Eye (tissue), 1 donor: ENCODE measurements around the gene KATNAL1.

ENCODE experiments used
- DNase-seq: peaks from one replicate; pipeline ENCODE4 v3.0.0-alpha.2; 2015

Gene KATNAL1

GRCh38 chr13:30332456-30333143, 25.2 kb upstream of the KATNAL1 start:
- DNase-seq: no peak

DNA sequence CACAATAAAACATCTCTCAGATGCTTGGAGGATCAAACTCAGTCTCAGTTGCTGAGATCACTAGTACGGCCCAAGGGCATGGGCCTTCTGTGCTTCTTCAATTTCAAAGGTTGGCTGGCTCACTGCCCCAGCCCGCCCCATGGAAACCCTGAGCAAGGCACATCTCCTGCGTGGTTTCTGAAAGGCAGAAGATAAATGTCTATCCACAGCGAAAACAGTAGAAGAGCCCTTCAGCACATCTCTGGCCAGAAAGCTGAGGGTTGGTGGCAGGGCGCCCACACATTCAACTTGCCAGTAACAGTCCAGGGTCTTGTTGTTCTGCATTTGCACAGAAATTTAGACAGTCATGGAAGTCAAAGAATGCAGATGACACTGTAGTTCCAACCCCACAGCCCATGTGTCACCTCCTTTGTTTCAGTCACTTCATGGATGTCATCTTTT, 24.0 kb upstream of the KATNAL1 start:
- no peak for DNase-seq

- no peak for DNase-seq
Measured at GRCh38 chr13:30329009-30329585, 21.7 kb upstream of the KATNAL1 start.

DNA sequence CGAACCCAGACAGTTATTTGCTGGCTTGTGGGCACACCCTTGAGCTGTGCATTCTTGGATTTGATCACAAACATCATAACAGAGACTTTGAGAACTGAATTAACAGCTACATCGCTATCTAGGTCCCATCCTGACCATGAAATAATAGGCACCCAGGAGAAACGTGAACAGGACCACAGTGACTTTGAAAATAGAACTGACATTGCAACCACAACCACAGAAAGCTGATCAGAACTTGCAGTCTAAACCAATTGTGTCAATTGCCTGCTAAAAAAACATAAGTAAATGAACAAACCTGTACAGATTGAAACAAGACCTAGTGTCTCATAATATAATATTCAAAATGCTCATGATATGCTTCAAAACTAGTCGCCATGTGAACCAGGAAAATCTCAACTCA, 18.3 kb upstream of the KATNAL1 start:
- DNase-seq: no peak

DNA sequence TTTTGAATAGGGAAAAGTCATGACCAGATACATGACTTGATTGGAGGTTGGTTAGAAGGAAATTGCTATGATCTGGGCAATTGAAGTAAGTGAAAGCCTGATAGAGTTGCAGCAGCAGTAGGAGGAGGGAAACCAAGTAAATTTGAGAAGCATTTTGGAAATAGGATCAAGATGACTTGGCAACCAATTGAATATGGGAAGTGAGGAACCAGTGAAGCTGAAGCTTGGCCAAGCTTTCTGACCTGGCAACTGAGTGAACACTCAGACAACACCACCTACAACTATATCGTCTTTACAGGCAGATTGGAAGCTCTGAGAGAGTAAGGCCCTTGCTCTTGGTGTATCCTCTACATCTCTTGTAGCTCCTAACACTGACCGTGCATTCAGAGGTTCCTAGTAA, 16.2 kb upstream of the KATNAL1 start:
- DNase-seq: no peak

GRCh38 chr13:30322428-30322827, 15.1 kb upstream of the KATNAL1 start:
- DNase-seq: no peak

DNA sequence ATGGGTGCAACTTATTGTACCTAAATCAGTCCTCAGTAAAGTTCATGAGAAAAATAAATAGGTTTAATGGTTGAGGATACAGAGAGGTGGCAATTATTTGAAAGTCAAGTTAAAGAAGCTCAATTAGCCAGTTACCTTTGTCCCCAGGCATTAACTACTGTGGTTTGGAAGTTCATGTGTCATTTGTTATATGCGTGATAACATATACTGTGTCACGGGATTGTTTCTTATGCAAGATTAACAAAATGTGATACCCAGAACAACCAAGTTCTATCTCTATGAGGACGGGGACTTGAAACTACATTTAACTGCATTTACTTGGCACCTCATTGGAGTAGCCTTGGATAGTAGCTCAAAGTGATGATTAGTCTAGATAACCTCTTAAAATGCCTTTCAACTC, 13.9 kb upstream of the KATNAL1 start:
- DNase-seq: no peak

GRCh38 chr13:30319655-30320054, 12.3 kb upstream of the KATNAL1 start:
- DNase-seq: no peak

DNA sequence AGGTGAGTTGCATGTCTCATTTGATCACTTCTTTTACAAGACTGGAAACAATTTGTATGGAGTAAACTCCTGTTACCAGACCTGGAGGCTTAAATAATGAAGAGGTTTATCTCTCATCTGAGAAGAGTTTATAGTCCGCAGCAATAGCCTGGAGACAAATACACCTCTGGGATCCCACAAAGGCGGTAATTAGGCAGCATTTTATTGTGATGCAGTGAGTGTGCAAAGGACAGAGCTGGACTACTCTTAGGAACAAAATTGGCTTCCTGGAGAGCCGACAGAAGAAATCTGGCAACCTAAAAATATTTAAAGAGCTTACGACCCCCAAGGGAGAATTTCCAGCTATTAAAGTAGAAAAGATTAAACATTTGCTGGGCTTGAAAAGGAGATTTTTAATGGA, 11.8 kb upstream of the KATNAL1 start:
- no peak for DNase-seq

DNA sequence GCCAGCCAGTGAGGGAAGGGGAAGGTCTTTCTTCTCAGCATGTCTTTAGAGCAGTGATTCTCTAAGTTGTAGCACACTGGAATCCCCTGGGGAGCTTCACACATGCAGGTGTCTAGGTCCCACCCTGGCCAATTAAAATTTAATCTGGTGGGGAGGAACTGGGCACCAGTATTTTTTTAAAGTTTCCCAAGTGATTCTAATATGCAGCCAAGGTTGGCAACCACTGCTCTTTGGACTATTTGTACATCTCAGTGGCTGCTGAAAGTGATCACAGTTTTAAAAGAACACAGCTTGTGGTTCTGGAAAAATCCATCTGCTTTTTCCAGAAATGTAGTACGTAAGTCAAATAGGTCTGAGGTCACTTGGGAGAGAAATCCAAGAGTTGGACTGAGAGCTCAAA, 10.7 kb upstream of the KATNAL1 start:
- DNase-seq: no peak

DNA sequence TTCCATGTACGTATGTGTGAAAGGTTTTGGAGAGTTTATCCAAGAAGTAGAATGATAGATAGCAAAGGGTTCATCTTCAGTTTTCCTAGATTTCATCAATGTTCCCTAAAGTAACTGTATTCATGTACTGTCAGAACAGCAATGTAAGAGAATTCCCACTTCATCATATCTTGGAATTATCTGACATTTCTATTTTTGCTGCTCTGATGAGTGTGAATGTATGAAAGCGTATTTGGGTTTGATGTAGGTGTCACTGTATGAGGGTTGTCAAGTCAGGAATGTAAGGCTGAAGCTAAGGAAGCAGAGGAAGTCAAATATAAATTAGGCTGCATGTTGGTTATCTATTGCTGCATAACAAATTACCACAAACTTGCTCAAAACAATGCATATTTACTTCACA, 7.2 kb upstream of the KATNAL1 start:
- no peak for DNase-seq

GRCh38 chr13:30314069-30314468, 6.7 kb upstream of the KATNAL1 start:
- no peak for DNase-seq

GRCh38 chr13:30313311-30313710, 6.0 kb upstream of the KATNAL1 start:
- no peak for DNase-seq

GRCh38 chr13:30312904-30313303, 5.6 kb upstream of the KATNAL1 start:
- no peak for DNase-seq

DNA sequence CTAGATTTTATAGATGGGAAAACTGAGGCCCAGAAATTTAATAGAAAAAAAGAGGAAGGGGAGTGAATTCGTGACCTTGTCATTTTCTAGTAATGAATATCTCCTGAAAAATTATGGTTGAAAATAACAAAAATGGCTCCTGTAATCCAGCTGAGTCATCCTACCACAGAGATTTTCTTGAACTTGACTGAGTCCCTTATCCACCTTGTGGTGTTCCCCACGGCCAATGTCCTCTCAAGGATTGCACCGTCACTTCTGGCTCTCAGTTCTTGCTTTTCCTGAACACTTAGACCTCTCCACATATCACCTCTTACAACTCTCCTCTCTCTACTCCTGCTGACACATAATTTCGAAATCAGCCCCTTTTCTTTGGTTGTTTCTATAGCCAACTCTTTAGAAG, 1.2 kb upstream of the KATNAL1 start:
- DNase-seq: no peak

GRCh38 chr13:30307971-30308290, 580 bp upstream of the KATNAL1 start:
- DNase-seq: no peak

DNA sequence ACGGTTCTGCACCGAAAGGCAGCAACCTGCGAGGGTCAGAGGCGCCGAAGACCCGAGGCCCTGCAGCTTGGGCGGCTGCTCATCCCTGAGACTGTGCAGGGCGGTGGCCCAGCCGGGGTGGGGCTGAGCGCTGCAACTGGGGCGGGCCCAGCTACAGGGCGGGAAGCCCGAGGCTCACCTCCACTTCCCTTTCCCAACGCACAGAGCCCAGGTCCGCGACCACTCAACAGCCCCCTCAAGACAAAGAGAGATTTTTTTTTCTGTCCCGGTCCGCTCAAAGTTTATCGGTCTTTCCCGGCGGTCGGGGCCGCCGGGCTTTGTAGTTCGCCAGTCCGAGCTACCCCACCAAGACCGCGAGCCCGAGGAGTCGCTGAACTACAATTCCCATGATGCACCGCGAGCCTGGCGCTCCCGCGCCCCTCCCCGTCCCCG, 573 bp downstream of the KATNAL1 start:
- peak; percentile 99 for DNase-seq

GRCh38 chr13:30305456-30305970, 1.8 kb downstream of the KATNAL1 start:
- DNase-seq: no peak

DNA sequence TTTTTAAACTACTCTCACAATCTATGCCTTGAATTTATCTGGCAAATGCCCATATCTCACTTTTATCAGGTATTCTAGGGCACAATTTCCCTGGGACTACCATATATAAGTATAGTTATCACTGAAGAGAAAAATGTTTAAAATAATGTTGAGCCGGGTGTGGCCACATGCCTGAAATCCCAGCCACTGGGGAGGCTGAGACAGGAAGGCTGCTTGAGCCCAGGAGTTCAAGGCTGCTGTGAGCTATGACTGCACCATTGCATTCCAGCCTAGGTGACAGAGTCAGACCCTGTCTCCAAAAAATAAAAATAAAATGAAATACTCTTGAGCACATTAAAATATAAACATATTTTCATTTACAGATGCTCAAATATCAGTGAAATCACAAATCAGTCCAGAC, 4.1 kb downstream of the KATNAL1 start:
- no peak for DNase-seq

GRCh38 chr13:30301827-30302226, 5.5 kb downstream of the KATNAL1 start:
- DNase-seq: no peak

- no peak for DNase-seq
Measured at GRCh38 chr13:30300596-30300995, 6.8 kb downstream of the KATNAL1 start.

DNA sequence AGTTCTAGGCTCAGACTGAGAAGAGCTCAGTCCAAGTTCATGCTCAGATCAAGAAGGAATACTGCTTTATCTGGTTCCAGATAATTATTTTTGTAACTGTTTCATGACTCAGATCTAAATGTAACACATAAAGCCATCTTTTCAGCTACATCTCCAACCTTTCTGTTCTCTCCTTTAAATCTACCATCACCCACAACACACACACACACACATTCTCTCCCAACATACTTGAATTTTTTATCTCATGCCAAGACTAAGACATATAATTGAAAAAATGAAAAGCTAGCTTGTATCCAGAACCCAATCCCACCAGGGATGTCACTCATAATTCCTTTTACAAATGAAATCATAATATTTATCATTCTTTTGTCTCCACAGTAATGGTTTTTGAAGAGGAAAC, 7.6 kb downstream of the KATNAL1 start:
- DNase-seq: no peak

GRCh38 chr13:30295116-30295515, 12.2 kb downstream of the KATNAL1 start:
- no peak for DNase-seq

DNA sequence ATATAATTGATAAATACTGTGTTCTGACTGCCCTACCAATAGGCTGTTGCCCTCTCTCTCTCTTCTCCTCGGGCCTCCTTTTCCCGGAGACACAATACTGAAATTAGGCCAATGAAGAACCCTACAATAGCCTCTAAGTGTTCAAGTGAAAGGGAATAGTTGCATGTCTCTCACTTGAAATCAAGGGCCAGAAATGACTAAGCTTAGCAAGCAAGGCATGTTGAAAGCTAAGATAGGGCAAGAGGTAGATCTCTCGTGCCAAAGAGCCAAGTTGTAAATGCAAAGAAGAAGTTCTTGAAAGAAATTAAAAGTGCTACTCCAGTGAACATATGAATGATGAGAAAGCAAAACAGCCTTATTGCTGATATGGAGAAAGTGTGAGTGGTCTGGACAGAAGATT, 13.3 kb downstream of the KATNAL1 start:
- DNase-seq: no peak

DNA sequence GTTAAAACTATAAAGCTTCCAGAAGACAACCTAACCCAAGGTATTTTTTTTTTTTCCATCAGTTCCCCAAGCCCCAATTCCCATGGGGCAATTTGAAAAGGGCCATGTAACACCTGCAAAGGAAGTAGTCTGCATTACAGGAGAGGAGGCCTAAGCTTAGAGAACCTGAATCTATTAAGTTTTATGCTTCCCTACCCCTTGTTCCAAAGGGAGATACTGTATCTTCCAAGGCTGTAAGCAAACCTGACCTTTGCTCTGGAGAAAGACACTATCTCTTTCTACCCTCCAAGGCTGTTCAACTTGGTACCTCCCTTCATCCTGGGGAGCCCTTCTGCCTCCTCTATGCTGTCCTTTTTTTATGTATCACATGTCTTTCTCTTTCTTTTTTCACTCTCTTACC, 15.0 kb downstream of the KATNAL1 start:
- no peak for DNase-seq
